Stimulated activated CD8-positive, alpha-beta memory T cell treated with anti-CD3 and anti-CD28 coated beads, Interleukin-4, amount 100 ng/mL, for 4 hours (primary cell): Measurements from ENCODE around the gene CALML6.
A peak's percentile ranks its signal among the peaks of the same experiment; 100 is the strongest.

Source experiments
- DNase-seq, 2 donors: peaks; one replicate each; pipeline ENCODE4 v3.0.0-alpha.2; 2020; ENCODE audit warnings: low read depth in 2 of 2, low spot score in 1 of 2

CALML6 gene

GRCh38 chr1:1892079-1892762 lies 22.8 kb upstream of the CALML6 start:
- DNase-seq = no peak

- DNase-seq = no peak
These were observed 22.3 kb upstream of the CALML6 start for GRCh38 chr1:1892763-1893120.

GRCh38 chr1:1893291-1893985 lies 21.6 kb upstream of the CALML6 start:
- no peak for DNase-seq

- no peak for DNase-seq
These were observed 21.1 kb upstream of the CALML6 start for GRCh38 chr1:1893997-1894353.

- no peak for DNase-seq
These were observed 20.6 kb upstream of the CALML6 start for GRCh38 chr1:1894354-1895059.

GRCh38 chr1:1895060-1895418 lies 20.0 kb upstream of the CALML6 start:
- DNase-seq = no peak

- DNase-seq = no peak
These were observed 19.4 kb upstream of the CALML6 start for GRCh38 chr1:1895456-1896336.

- no peak for DNase-seq
These were observed 16.7 kb upstream of the CALML6 start for GRCh38 chr1:1898246-1898933.

GRCh38 chr1:1899266-1899966 lies 15.6 kb upstream of the CALML6 start:
- DNase-seq = no peak

- no peak for DNase-seq
These were observed 15.1 kb upstream of the CALML6 start for GRCh38 chr1:1899967-1900327.

- no peak for DNase-seq
These were observed 14.0 kb upstream of the CALML6 start for GRCh38 chr1:1900883-1901640.

GRCh38 chr1:1901641-1902294 lies 13.3 kb upstream of the CALML6 start:
- DNase-seq = no peak

GRCh38 chr1:1903224-1903623 lies 11.8 kb upstream of the CALML6 start:
- DNase-seq = no peak

- DNase-seq = peak in 1 of 2 donors; percentile 42
These were observed 8.6 kb upstream of the CALML6 start for GRCh38 chr1:1906185-1907097.

- DNase-seq = no peak
These were observed 7.8 kb upstream of the CALML6 start for GRCh38 chr1:1907098-1907736.

- no peak for DNase-seq
These were observed 6.6 kb upstream of the CALML6 start for GRCh38 chr1:1908506-1908791.

- no peak for DNase-seq
These were observed 5.0 kb upstream of the CALML6 start for GRCh38 chr1:1910033-1910465.
